ENCODE measurements around the gene HTR4.
"Not testable (repeated sequence)": the region's sequence is repeated elsewhere in the genome, so short reads cannot be mapped to it uniquely, and the experiment has no call there.

Gene HTR4, protein sequence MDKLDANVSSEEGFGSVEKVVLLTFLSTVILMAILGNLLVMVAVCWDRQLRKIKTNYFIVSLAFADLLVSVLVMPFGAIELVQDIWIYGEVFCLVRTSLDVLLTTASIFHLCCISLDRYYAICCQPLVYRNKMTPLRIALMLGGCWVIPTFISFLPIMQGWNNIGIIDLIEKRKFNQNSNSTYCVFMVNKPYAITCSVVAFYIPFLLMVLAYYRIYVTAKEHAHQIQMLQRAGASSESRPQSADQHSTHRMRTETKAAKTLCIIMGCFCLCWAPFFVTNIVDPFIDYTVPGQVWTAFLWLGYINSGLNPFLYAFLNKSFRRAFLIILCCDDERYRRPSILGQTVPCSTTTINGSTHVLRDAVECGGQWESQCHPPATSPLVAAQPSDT

DNA sequence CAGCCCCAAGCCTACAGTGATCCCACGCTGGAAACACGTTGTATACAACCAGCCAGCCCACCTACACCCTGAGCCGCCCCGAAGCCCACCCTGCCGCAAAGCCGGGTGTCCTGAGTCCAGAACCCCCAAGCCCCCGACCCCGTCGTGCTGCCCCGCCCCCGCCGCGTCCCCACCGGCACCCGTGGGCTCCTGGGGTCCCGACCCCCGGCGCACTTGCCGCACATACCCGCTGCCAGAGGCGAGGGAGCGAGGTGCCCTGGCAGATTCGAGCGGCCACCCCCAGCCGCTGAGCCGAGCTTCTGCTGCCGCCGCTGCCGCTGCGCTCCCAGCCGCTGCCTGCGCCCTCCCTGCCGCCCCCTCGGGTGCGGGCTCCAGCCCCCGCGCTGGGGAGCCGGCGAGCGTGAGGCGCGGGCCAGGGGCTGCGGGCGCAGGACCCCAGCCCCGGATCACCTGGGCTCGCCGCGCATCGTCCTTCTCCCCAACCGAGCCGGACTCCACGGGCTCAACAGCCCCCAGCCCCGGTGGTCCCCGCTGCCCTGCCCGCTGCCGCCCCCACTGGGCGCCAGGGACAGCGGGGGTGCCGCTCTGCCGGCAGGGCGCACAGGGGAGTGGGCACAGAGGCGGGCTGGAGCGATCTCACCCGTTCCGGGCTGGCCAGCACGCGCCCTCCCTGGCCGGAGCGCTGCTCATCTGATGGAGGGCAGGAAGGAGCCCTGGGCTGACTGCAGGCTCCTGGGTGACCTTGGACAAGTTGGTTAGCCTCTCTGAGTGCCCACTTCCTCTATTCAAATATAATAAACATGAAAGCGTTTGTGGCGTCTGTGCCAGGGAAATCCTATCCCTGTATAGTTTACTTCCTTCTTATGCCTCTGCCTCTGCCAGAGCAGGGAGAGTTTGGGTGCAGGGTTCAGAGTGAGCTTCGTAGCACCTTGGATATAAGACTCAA, at the start of gene HTR4:
TSS of gene HTR4 (minus strand) at position 692 of the 946 bp plus-strand sequence. CDS start 17,513 bp downstream, outside the sequence.
- no peak for DNase-seq (ENCODE audit: low read depth)

DNA sequence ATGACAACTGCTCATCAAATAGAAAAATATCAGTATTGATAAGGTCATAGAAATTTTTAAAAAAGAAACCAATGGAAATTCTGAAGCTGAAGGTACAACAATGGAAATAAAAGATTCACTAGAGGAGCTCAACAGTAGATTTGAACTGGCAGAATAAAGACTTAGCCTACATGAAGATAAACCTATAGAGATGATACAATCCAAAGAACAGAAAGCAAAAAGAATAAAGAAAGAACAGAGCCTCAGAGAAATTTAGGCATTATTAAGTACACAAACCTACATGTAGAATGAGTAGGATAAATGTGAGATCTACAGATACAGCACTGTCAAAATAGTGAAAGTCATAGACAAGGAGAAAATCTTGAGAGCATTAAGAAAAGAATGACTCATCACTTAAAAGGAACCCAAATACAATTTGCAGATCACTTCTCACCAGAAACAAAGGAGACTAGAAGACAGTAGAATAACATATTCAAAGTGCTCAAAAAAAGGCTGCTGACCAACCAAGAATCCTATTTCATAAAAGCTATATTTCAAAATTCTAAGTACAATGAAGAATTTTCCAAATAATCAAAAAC, 47.8 kb upstream of the HTR4 start:
- no peak for DNase-seq (ENCODE audit: low read depth)

DNA sequence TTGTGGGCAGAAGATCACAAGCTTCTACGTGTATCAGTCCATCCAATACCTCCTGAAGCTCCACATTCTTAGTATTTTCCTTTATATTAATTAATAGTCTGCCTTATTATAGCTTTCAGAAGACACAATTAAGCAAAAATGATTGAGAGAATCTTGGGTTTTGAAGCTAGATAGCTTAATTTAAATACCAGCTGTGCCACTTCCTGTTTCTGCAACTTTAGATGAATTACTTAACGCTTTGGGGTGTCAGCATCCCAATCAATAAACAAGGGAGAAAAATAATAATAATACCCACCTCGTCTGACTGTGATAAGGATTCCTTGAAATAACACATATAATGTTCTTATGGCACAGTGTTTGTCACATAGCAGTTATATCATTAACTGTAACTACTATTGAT, 44.7 kb upstream of the HTR4 start:
- DNase-seq (ENCODE audit: low read depth), result no peak

DNA sequence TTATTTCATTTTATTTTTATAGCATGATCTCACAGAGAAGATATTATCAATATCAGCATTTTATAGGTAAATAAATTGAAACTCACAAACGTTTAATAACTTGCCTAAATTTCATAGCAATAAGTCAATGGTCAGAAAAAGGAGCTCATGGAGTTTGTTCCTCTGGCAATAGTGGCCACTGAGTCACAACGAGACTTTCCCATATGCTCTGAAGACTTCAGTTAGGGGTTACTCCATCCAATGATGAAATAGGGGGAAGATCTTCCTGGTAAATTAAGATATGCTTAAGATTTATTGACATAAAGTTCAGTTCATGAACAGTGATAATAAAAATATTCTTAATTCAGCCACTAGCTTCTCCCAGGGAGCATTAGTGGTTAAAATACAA, 43.5 kb upstream of the HTR4 start:
- no peak for DNase-seq (ENCODE audit: low read depth)

DNA sequence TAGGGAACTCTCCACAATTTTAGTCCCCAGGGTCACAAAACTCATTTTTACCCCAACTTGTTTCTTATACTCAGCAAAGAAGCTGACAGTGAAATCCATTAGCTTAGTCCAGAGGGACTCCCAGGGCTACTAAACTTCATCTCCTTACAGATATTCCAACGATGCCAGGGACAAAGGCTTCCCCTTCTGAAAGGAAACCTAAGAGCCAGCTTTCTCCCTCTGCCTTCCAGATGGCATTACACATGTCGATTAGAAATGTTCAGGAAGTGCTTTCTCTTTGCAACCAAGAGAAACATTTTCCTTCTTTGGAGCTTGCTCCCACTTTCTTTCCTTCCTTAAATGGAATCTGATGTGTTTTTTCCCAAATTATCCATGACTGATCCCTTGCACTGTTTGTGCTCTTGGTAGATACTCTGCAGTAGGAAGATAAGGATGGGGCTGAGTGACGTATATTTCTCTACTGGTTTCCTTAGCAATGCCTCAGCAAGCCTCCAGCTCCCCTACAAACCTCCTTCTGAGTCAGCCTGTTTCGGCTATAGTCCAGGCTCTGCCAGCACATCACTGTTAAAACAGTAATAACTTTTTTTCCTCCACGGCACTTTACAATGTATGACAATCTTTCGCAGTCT, 43.0 kb upstream of the HTR4 start:
- DNase-seq (ENCODE audit: low read depth), result no peak

DNA sequence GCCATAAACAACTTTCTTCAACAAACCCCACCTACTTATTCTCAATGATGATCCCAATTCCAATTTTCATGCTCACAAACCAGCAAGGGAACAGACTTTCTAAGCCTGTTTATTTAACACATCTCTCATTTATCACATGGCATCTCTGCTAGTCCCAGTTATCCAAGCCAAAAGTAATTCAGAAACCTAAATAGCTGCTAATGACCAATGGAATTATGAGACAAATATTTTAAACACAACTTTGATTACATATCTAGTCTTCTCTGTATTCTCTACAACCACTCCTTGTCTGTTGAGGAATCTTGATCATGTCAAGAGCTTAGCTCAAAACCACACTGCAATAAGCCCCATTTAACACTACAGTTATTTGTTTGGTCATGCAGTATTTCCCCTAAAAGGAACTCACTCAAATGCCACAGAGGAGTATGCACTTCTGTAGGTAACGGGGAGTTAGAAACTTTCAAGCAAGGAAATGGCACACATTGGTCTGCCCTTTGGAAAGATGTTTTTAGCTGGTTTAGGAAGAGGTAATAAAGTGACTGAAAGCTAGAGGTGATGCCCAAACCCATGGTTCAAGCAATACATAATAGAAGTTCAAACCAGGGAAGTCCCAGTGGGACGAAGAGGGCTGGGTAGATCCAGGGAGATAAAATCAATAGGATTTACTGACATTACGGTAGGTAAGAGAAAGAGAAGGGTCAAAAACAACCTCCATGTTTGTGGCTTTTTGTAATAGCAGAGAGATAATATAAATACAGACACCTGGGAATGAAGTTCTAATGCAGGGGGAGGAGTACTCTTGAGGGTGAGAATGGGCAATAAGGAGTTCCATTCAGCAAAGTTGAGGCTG, 42.1 kb upstream of the HTR4 start:
- DNase-seq (ENCODE audit: low read depth), result no peak

DNA sequence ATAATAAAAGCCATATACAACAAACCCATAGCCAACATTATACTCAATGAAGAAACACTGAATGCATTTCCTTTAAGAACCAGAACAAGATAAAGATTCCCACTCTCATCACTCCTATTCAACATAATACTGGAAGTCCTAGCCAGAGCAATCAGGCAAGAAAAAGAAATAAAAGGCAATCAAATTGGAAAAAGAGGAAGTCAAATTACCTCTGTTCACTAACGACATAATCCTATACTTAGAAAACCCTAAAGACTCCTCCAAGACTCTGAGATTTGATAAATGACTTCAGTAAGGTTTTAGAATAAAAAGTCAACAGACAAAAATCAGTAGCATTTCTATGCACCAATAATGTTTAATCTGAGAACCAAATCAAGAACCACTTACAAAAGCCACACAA, 36.6 kb upstream of the HTR4 start:
- no peak for DNase-seq (ENCODE audit: low read depth)

DNA sequence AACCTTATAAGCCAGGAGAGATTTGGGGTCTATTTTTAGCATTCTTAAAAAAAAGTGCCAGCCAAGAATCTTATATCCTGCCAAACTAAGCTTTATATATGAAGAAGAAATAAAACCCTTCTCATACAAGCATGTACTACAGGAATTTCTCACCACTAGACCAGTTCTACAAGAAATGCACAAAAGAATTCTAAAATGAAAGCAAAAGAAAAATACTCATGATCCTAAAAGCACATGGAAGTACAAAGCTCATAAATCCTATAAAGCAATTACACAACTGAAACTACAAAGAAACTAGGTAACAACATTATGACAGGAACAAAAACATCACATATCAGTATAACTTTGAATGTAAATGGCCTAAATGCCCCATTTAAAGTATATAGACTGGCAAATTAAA, 34.5 kb upstream of the HTR4 start:
- DNase-seq (ENCODE audit: low read depth), result no peak

DNA sequence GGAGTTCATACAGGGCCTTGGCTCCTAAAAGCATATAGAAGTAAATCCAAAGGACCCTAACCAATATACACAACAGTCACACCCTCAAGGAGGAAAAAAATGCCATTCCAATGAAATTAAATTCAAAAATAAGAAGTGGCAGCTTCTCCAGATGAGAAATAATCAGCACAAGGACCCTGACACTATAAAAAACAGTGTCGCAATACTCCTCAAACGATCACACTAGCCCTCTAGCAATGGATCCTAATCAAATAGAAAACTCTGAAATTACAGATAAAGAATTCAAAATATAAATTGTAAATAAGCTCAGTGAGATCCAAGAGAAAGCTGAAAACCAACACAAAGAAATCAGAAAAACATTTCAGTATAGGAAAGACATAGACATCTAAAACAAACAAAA, 33.5 kb upstream of the HTR4 start:
- no peak for DNase-seq (ENCODE audit: low read depth)

DNA sequence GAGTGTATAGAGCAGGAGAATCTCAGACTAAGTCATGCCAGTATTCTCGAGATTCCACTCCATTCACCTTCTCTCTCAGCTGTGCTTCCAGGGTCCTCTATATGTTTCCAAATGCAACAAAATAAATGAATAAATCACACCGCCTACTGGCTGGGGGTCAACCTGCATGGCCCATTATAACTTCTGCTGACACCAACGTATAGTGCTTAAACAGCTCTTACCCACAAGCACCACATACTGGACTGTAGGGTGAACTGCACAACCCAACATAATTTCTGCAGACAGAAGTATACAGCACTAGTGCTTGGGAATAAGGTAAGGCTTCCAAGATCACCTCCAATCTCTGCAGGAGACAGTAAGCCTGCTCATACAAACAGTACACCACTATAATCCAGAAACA, 33.1 kb upstream of the HTR4 start:
- no peak for DNase-seq (ENCODE audit: low read depth)

DNA sequence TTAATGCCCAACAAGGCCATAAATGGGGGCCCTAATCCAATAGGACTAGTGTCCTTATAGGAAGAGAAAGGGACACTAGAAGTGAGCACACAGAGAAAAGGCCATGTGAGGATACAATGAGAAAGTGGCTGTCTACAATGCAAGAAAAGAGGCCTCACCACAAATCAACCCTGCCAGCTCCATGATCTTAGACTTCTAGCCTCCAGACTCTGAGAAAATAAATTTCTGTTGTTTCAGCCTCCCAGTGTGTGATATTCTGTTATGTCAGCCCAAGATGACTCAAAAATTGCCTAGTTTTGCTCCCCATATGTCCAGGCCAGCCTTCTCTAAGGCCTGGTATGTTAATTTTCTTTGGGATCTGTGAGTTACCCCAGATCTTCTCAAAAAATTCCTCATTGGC, 32.3 kb upstream of the HTR4 start:
- DNase-seq (ENCODE audit: low read depth), result no peak

DNA sequence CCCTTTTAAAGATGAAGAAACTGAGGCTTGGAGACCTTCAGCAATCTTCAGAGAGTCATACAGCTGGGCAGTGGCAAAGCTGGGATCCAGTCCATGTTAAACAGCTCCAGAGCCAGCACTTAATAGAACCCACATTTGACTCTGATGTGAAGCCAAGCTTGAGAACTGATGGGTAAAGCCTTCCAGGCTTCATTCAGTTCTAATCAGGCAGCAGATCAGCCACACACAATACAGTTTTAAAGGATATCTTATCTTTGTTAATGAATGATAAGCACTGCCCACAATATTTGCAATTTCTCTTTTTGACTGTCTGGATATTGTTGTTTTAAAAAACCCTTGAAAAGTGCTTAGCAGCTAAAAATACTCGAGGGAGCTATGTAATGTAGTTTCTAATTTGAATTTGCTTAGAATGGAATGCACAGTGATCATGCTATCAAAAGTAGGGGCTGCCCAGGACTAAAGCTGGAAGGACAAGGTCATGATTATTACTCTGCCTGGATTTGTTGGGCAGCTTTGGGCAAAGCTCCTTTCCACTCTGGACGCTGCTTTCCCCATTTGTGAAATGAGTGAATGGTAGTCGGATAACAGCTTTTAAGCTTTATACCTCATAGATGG, 31.3 kb upstream of the HTR4 start:
- no peak for DNase-seq (ENCODE audit: low read depth)

DNA sequence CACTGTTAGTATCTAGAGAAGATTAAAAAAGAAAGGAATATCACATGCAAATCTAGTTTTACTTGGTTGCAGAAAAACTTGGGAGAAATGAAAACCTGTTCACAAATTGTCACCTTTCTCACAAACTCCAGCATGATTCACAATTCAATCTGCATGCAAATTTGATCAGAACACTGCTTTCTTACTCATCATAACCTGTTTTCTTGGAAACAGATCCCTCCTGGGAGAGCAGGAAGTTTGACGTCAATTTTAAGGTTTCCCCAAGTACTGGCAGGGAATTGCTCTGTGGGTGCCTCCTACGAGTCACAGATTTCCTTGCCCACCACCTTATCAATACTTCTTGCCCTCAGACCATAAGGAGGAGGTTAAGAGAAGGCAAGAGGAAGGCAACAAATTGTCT, 30.2 kb upstream of the HTR4 start:
- DNase-seq (ENCODE audit: low read depth), result no peak

DNA sequence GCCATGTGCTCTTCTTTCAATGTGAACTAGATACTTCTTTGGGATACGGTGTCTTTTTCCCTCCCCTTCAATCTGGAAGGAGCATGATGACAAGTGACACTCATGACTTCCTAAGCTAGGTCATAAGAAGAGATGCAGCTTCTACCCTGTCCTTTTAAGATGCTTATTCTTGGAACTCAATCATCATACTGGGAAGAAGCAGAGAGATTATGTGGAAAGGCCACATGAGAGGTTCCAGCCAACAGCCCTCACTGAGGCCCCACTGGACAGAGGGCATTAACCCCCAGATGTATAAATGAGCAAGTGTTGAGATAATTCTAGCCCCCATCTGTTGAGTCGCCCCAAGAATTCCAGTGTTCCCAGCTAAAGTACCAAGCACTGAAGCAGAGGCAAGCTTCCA, 29.3 kb upstream of the HTR4 start:
- DNase-seq (ENCODE audit: low read depth), result no peak

DNA sequence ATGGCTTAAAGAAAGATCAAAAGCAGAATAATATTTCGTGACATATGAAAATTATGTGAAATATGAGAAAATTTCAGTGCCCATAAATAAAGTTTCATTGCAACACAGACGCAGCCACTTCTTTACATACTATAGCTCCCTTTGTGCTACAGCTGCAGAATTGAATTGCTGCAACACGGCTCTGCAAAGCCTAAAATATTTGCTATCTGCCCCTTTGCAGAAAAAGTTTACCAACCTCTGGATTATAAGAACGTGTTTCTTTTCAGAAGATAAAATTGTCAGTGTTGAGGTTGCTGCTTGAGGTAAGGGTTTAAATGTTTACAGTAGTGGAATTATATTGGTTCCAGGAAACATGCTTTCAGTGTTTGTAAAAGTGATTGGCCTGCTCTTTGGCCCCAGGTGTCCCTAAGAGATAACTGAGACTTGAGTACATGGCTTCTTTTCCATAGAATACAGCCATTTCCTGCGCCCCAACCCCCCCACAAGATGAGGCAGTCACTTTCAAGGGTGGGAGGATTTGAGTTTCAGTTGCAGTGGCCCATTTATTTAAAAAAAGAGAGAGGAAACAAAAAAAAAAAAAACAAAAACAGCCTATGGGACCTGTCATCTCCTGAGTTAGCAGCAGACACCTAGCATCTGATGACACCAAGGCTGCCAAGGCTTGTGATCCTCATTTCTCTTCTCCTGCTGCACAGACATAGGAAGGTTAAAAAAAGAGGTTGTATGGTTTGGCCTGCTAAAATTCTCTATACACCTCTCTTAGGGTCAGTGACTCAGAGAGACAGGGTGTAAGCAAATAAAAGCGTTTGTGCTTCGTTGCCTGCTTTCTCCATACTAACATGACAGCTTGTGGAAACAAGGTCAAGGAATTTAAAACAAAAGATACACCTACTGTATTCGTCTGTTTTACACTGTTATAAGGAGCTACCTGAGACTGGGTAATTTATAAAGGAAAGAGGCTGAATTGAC, 28.0 kb upstream of the HTR4 start:
- no peak for DNase-seq (ENCODE audit: low read depth)

DNA sequence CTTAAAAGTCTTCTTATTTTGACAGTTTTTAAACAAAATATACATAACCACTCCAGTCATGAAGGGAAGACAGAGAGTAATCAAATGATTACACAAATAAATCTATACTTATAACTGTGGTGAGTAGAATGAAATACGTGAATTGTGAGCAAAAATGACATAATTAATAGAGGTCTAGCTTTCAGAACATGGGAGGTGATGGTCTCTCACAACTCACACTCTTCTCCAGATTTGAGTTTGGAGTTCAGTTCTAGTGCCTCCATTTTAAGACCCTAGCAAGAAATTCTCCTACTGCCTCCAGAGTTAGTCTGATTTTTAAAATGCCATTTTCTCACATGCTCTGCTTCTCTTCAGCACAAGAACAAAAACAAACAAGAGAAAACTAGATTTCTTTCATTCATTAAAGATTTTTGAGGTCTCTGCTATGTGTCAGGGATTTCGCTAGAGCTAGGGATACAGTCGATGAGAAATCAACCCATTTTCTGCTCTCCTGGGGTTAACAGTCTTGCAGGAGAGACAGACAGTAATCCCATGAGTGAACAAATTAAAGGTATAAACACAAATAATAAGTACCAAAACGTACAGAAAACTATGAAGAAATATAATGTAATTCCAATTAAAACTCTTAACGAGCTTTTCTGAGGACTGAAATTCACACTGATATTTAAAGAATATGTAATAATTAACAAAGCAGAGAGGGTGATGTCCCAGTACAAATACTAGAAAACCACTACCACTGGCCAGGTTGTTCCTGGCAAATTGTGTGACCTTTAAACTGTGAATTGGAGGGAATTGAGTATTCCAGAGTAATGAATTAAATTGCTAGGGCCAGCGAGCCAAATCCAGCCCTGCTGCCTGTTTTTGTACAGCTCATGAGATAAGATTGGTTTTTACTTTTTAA, 27.1 kb upstream of the HTR4 start:
- no peak for DNase-seq (ENCODE audit: low read depth)

DNA sequence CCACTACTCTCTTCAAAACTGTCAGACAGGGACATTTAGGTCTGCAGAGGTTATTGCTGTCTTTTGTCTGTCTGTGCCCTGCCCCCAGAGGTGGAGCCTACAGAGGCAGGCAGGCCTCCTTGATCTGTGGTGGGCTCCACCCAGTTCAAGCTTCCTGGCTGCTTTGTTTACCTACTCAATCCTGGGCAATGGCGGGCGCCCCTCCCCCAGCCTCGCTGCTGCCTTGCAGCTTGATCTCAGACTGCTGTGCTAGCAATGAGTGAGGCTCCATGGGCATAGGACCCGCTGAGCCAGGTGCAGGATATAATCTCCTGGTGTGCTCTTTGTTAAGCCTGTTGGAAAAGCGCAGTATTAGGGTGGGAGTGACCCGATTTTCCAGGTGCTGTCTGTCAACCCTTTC, 19.4 kb upstream of the HTR4 start:
- not testable (repeated sequence) for DNase-seq (ENCODE audit: low read depth)

DNA sequence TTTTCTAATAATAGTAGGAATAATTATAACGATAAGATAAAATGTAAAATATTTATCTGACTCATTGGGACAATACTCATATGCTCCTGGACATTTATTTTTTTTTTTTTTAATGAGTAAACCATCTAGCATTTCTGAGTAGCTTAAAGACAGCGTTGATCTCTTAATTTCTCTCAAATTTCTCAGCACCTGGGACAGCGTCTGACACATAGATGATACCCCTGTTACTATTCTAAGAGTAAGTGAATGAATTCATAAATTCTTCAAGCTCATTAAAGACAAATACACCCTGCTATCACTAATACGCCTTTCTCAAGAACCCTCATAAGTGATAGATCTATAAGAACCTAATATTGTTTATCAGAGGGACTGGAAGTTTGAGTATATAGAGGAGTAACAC, 12.0 kb upstream of the HTR4 start:
- no peak for DNase-seq (ENCODE audit: low read depth)

DNA sequence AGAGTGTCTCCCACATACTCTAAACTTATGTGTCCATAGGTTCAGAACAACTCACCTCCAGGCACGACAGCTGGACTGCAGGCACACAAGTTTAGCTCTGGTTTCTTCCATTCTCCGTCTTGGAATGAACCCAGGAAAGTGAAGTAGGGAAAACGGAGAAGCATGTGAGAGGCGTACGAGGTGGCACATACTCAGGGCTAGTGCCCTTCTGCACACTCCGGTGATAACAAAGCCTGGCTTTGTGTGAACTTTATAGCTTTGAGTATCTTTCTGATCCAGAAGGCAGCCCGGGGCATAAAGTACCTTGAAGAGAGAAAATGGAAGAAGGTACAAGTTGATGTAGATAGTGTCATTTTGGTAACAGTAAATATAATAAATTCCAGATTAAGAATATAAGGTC, 11.1 kb upstream of the HTR4 start:
- DNase-seq (ENCODE audit: low read depth), result no peak

All from stimulated activated CD4-positive, alpha-beta T cell treated with anti-CD3 and anti-CD28 coated beads, Interleukin-2, amount 100 ng/mL, for 4 hours (primary cell).